IgD-negative memory B cell (primary cell): ENCODE measurements around the gene COQ6. TPM values are rescaled to one million over a fixed set of nuclear protein-coding genes. Genes with fewer than 3 reads are reported as not detected.
A peak's percentile ranks its signal among the peaks of the same experiment; 100 is the strongest.
"Not testable (repeated sequence)": the region's sequence is repeated elsewhere in the genome, so short reads cannot be mapped to it uniquely, and the experiment has no call there.

Source experiments
- H3K27ac Mint-ChIP-seq, 3 donors: one replicate each; pipeline ENCODE4 v1.8.0; 2020 to 2022; ENCODE audit warnings: mild to moderate bottlenecking in 3 of 3, mixed read lengths in 3 of 3, moderate library complexity in 1 of 3
- H3K27me3 Mint-ChIP-seq: one replicate; pipeline ENCODE4 v1.8.0; 2021; ENCODE audit warnings: mixed read lengths
- H3K36me3 Mint-ChIP-seq: one replicate; pipeline ENCODE4 v1.8.0; 2020; ENCODE audit warnings: mild to moderate bottlenecking, mixed read lengths
- H3K4me1 Mint-ChIP-seq, 3 donors: one replicate each; pipeline ENCODE4 v1.8.0; 2020 to 2022; ENCODE audit warnings: mixed read lengths in 3 of 3, mild to moderate bottlenecking in 1 of 3
- H3K4me3 Mint-ChIP-seq, 4 donors: one replicate each; pipeline ENCODE4 v1.8.0; 2020 to 2022; ENCODE audit warnings: mild to moderate bottlenecking in 4 of 4, mixed read lengths in 4 of 4, moderate library complexity in 3 of 4
- H3K9me3 Mint-ChIP-seq, 3 donors: one replicate each; pipeline ENCODE4 v1.8.0; 2020 to 2021; ENCODE audit warnings: mixed read lengths in 3 of 3, mild to moderate bottlenecking in 1 of 3
- polyA plus RNA-seq: library from polyadenylated mRNA; unstranded; fragments of 300-500 nt; fragmentation: Illumina TruSeq; gene quantifications from one replicate; pipeline ENCODE4 v1.2.3, GENCODE V29; 2021

COQ6 gene
- polyA plus RNA-seq, result 18.9 TPM

- Mint-ChIP-seq H3K27me3 (no peaks in the 10 kb centered on the region), H3K4me3 (peak within 1 kb of the TSS; percentile 96 to 99 (median 98)), H3K36me3 (no peaks in the 10 kb centered on the region), H3K27ac (peak within 1 kb of the TSS; percentile 96 to 99 (median 98)), H3K4me1 (peaks cover 17 to 26% (median 19%) of the 10 kb centered on the region in 3 donors), H3K9me3 (no peaks in the 10 kb centered on the region)
These were observed at the start of gene COQ6, which contains the start of gene FAM161B for GRCh38 chr14:73949752-73950734. COQ6 (plus strand) TSS chr14:73950302; CDS start chr14:73950333, 31 bp downstream. FAM161B (minus strand) TSS chr14:73950094; CDS start chr14:73950026, 68 bp downstream.

- Mint-ChIP-seq H3K36me3 (peaks cover 4% of the 10 kb centered on the region), H3K9me3 (no peaks in the 10 kb centered on the region), H3K4me1 (no peaks in the 10 kb centered on the region), H3K4me3 (no peak overlapping the region), H3K27ac (no peak overlapping the region), H3K27me3 (no peaks in the 10 kb centered on the region)
These were observed 47.1 kb upstream of the COQ6 start for GRCh38 chr14:73903028-73903427.

- no peak overlapping the region for H3K4me3 Mint-ChIP-seq
- H3K27ac Mint-ChIP-seq, result peak overlapping the region in 1 of 3 donors; percentile 12
- peaks cover 0 to 5% (median 1%) of the 10 kb centered on the region in 3 donors for H3K9me3 Mint-ChIP-seq
- no peaks in the 10 kb centered on the region for H3K4me1 Mint-ChIP-seq
- no peaks in the 10 kb centered on the region for H3K27me3 Mint-ChIP-seq
- H3K36me3 Mint-ChIP-seq, result peaks cover 23% of the 10 kb centered on the region
These were observed 40.4 kb upstream of the COQ6 start for GRCh38 chr14:73909681-73910080.

- Mint-ChIP-seq H3K36me3 (peaks cover 25% of the 10 kb centered on the region), H3K4me1 (peaks cover 0 to 3% (median 0%) of the 10 kb centered on the region in 3 donors), H3K27me3 (no peaks in the 10 kb centered on the region), H3K27ac (no peak overlapping the region), H3K4me3 (no peak overlapping the region), H3K9me3 (peaks cover 0 to 5% (median 1%) of the 10 kb centered on the region in 3 donors)
These were observed 36.8 kb upstream of the COQ6 start for GRCh38 chr14:73913256-73913655.

GRCh38 chr14:73916324-73916723 is 33.8 kb upstream of the COQ6 start:
- Mint-ChIP-seq H3K4me3 (no peak overlapping the region), H3K27ac (no peak overlapping the region), H3K9me3 (peaks cover 0 to 1% (median under 1%) of the 10 kb centered on the region in 3 donors), H3K27me3 (no peaks in the 10 kb centered on the region), H3K36me3 (peaks cover 22% of the 10 kb centered on the region), H3K4me1 (peaks cover 0 to 3% (median 0%) of the 10 kb centered on the region in 3 donors)

GRCh38 chr14:73919457-73919856 is 30.6 kb upstream of the COQ6 start:
- H3K4me3 Mint-ChIP-seq, H3K27ac Mint-ChIP-seq, H3K27me3 Mint-ChIP-seq, H3K9me3 Mint-ChIP-seq, H3K4me1 Mint-ChIP-seq: not testable (repeated sequence)
- peaks cover 14% of the 10 kb centered on the region for H3K36me3 Mint-ChIP-seq

- Mint-ChIP-seq H3K36me3 (peaks cover 11% of the 10 kb centered on the region), H3K4me3 (peak overlapping the region in 1 of 4 donors; percentile 60), H3K9me3 (no peaks in the 10 kb centered on the region), H3K27me3 (no peaks in the 10 kb centered on the region), H3K4me1 (peaks cover 0 to 1% (median 0%) of the 10 kb centered on the region in 3 donors), H3K27ac (no peak overlapping the region)
These were observed 25.8 kb upstream of the COQ6 start for GRCh38 chr14:73924337-73924736.

GRCh38 chr14:73935666-73936065 is 14.4 kb upstream of the COQ6 start:
- no peaks in the 10 kb centered on the region for H3K9me3 Mint-ChIP-seq
- H3K27me3 Mint-ChIP-seq, result no peaks in the 10 kb centered on the region
- H3K27ac Mint-ChIP-seq, result no peak overlapping the region
- H3K4me3 Mint-ChIP-seq, result no peak overlapping the region
- H3K4me1 Mint-ChIP-seq, result no peaks in the 10 kb centered on the region
- H3K36me3 Mint-ChIP-seq, result peaks cover 2% of the 10 kb centered on the region

- no peaks in the 10 kb centered on the region for H3K9me3 Mint-ChIP-seq
- H3K36me3 Mint-ChIP-seq, result peaks cover 1% of the 10 kb centered on the region
- no peaks in the 10 kb centered on the region for H3K4me1 Mint-ChIP-seq
- no peaks in the 10 kb centered on the region for H3K27me3 Mint-ChIP-seq
- H3K27ac Mint-ChIP-seq, result peak overlapping the region in 1 of 3 donors; percentile 27
- H3K4me3 Mint-ChIP-seq, result no peak overlapping the region
These were observed 13.6 kb upstream of the COQ6 start for GRCh38 chr14:73936548-73936947.

- Mint-ChIP-seq H3K9me3 (no peaks in the 10 kb centered on the region), H3K4me3 (no peak overlapping the region), H3K4me1 (no peaks in the 10 kb centered on the region), H3K27me3 (no peaks in the 10 kb centered on the region), H3K27ac (peak overlapping the region in 1 of 3 donors; percentile 63), H3K36me3 (no peaks in the 10 kb centered on the region)
These were observed 13.1 kb upstream of the COQ6 start for GRCh38 chr14:73937012-73937411.

- H3K4me3 Mint-ChIP-seq, result no peak overlapping the region
- no peak overlapping the region for H3K27ac Mint-ChIP-seq
- no peaks in the 10 kb centered on the region for H3K27me3 Mint-ChIP-seq
- no peaks in the 10 kb centered on the region for H3K36me3 Mint-ChIP-seq
- H3K4me1 Mint-ChIP-seq, result no peaks in the 10 kb centered on the region
- H3K9me3 Mint-ChIP-seq, result no peaks in the 10 kb centered on the region
These were observed 7.9 kb upstream of the COQ6 start for GRCh38 chr14:73942180-73942579.

GRCh38 chr14:73943083-73943482 is 7.0 kb upstream of the COQ6 start:
- no peak overlapping the region for H3K27ac Mint-ChIP-seq
- no peak overlapping the region for H3K4me3 Mint-ChIP-seq
- peaks cover 2 to 5% (median 3%) of the 10 kb centered on the region in 3 donors for H3K4me1 Mint-ChIP-seq
- no peaks in the 10 kb centered on the region for H3K27me3 Mint-ChIP-seq
- no peaks in the 10 kb centered on the region for H3K9me3 Mint-ChIP-seq
- no peaks in the 10 kb centered on the region for H3K36me3 Mint-ChIP-seq

GRCh38 chr14:73944432-73945158 is 5.5 kb upstream of the COQ6 start:
- Mint-ChIP-seq H3K27ac (no peak overlapping the region), H3K4me3 (no peak overlapping the region), H3K27me3 (no peaks in the 10 kb centered on the region), H3K36me3 (no peaks in the 10 kb centered on the region), H3K9me3 (no peaks in the 10 kb centered on the region), H3K4me1 (peaks cover 3 to 8% (median 4%) of the 10 kb centered on the region in 3 donors)

GRCh38 chr14:73945159-73945670 is 4.9 kb upstream of the COQ6 start:
- H3K27ac Mint-ChIP-seq, result no peak overlapping the region
- peaks cover 6 to 14% (median 8%) of the 10 kb centered on the region in 3 donors for H3K4me1 Mint-ChIP-seq
- H3K9me3 Mint-ChIP-seq, result no peaks in the 10 kb centered on the region
- H3K4me3 Mint-ChIP-seq, result no peak overlapping the region
- no peaks in the 10 kb centered on the region for H3K27me3 Mint-ChIP-seq
- no peaks in the 10 kb centered on the region for H3K36me3 Mint-ChIP-seq

GRCh38 chr14:73953731-73954130 is 3.6 kb downstream of the COQ6 start:
- Mint-ChIP-seq H3K36me3 (no peaks in the 10 kb centered on the region), H3K4me1 (peaks cover 13 to 18% (median 16%) of the 10 kb centered on the region in 3 donors), H3K9me3 (no peaks in the 10 kb centered on the region), H3K27me3 (no peaks in the 10 kb centered on the region), H3K4me3 (peak overlapping the region in 1 of 4 donors; percentile 13), H3K27ac (no peak overlapping the region)
